ENCODE measurements around the gene TRIM63. TPM values are rescaled to one million over a fixed set of nuclear protein-coding genes. Genes with fewer than 3 reads are reported as not detected.

The TRIM63 gene
- polyA plus RNA-seq, 1 of the 3 experiments (the other 2 are of a cell fraction) = not detected

DNA sequence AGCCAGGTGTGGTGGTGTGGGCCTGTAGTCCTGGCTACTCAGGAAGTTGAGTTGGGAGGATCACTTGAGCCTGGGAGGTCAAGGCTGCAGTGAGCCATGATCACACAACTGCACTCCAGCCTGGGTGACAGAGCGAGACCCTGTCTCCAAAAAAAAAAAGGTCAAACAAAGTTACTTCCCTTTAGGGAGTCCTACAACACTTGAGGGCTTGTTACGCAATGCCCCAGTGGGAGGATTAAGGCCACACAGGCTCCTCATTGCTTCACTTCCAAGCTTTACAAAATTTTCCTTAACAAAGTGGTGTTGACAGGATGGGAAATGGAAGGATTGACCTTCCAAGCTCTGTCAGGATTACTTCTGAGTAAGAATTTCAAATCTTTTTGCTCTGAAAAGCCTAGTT lies 52.1 kb downstream of the TRIM63 start (continued):
- TF ChIP-seq, protein P1, sequence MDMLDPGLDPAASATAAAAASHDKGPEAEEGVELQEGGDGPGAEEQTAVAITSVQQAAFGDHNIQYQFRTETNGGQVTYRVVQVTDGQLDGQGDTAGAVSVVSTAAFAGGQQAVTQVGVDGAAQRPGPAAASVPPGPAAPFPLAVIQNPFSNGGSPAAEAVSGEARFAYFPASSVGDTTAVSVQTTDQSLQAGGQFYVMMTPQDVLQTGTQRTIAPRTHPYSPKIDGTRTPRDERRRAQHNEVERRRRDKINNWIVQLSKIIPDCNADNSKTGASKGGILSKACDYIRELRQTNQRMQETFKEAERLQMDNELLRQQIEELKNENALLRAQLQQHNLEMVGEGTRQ (IDR thresholded peaks at IDR 0.05; ENCODE audit: borderline replicate concordance, low read depth, low read length) = no peak
- TF ChIP-seq MEF2A (IDR thresholded peaks at IDR 0.05; ENCODE audit: borderline replicate concordance, low read depth) (no peak), POLR2AphosphoS5 (IDR thresholded peaks at IDR 0.05; ENCODE audit: low read depth, low read length) (no peak)
- TF ChIP-seq, protein P2, sequence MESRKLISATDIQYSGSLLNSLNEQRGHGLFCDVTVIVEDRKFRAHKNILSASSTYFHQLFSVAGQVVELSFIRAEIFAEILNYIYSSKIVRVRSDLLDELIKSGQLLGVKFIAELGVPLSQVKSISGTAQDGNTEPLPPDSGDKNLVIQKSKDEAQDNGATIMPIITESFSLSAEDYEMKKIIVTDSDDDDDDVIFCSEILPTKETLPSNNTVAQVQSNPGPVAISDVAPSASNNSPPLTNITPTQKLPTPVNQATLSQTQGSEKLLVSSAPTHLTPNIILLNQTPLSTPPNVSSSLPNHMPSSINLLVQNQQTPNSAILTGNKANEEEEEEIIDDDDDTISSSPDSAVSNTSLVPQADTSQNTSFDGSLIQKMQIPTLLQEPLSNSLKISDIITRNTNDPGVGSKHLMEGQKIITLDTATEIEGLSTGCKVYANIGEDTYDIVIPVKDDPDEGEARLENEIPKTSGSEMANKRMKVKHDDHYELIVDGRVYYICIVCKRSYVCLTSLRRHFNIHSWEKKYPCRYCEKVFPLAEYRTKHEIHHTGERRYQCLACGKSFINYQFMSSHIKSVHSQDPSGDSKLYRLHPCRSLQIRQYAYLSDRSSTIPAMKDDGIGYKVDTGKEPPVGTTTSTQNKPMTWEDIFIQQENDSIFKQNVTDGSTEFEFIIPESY (IDR thresholded peaks at IDR 0.05; ENCODE audit: borderline replicate concordance, low read depth) = no peak

DNA sequence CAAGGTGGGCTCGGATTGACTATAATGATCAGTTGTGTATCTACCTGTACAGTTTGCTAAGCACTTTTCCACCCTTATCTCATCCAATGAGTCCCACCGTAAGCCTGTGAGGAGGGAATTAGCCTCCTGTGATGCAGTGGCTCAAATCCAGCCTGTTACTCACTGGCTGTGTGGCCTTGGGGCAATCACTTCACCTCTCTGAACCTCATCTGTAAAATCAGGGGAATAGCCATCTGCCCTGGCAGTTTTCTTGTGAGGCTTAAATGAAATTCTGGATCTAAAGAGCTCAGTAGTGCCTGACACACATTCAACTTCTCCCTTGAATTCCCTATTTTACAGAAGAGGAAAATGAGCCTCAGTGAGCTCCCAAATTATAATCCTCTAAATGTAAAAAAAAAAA lies 53.3 kb downstream of the TRIM63 start:
- TF ChIP-seq EP300 (IDR thresholded peaks at IDR 0.05; ENCODE audit: borderline replicate concordance in 1 of 2, low read depth in 1 of 2, low read length in 1 of 2) = no peak
- TF ChIP-seq, protein P3, sequence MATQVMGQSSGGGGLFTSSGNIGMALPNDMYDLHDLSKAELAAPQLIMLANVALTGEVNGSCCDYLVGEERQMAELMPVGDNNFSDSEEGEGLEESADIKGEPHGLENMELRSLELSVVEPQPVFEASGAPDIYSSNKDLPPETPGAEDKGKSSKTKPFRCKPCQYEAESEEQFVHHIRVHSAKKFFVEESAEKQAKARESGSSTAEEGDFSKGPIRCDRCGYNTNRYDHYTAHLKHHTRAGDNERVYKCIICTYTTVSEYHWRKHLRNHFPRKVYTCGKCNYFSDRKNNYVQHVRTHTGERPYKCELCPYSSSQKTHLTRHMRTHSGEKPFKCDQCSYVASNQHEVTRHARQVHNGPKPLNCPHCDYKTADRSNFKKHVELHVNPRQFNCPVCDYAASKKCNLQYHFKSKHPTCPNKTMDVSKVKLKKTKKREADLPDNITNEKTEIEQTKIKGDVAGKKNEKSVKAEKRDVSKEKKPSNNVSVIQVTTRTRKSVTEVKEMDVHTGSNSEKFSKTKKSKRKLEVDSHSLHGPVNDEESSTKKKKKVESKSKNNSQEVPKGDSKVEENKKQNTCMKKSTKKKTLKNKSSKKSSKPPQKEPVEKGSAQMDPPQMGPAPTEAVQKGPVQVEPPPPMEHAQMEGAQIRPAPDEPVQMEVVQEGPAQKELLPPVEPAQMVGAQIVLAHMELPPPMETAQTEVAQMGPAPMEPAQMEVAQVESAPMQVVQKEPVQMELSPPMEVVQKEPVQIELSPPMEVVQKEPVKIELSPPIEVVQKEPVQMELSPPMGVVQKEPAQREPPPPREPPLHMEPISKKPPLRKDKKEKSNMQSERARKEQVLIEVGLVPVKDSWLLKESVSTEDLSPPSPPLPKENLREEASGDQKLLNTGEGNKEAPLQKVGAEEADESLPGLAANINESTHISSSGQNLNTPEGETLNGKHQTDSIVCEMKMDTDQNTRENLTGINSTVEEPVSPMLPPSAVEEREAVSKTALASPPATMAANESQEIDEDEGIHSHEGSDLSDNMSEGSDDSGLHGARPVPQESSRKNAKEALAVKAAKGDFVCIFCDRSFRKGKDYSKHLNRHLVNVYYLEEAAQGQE (IDR thresholded peaks at IDR 0.05; ENCODE audit: low read depth, low read length) = no peak
- TF ChIP-seq TAF1 (IDR thresholded peaks at IDR 0.05; ENCODE audit: borderline replicate concordance, low read depth, low read length) = no peak
- TF ChIP-seq, protein P4, sequence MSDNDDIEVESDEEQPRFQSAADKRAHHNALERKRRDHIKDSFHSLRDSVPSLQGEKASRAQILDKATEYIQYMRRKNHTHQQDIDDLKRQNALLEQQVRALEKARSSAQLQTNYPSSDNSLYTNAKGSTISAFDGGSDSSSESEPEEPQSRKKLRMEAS (IDR thresholded peaks at IDR 0.05; ENCODE audit: low read depth) = no peak
- TF ChIP-seq TEAD4 (IDR thresholded peaks at IDR 0.05; ENCODE audit: borderline replicate concordance, insufficient read depth) = no peak
- no peak for TF ChIP-seq MXI1 (IDR thresholded peaks at IDR 0.05; ENCODE audit: low read depth, low read length)
- TF ChIP-seq SMC3 (IDR thresholded peaks at IDR 0.05; ENCODE audit: low read depth, low read length) = no peak
- TF ChIP-seq JUND (IDR thresholded peaks at IDR 0.05) = no peak
- TF ChIP-seq, protein P5, sequence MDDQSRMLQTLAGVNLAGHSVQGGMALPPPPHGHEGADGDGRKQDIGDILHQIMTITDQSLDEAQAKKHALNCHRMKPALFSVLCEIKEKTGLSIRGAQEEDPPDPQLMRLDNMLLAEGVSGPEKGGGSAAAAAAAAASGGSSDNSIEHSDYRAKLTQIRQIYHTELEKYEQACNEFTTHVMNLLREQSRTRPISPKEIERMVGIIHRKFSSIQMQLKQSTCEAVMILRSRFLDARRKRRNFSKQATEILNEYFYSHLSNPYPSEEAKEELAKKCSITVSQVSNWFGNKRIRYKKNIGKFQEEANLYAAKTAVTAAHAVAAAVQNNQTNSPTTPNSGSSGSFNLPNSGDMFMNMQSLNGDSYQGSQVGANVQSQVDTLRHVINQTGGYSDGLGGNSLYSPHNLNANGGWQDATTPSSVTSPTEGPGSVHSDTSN (IDR thresholded peaks at IDR 0.05) = no peak
- no peak for TF ChIP-seq RXRA (IDR thresholded peaks at IDR 0.05; ENCODE audit: borderline replicate concordance, low read depth)
- TF ChIP-seq, protein P6, sequence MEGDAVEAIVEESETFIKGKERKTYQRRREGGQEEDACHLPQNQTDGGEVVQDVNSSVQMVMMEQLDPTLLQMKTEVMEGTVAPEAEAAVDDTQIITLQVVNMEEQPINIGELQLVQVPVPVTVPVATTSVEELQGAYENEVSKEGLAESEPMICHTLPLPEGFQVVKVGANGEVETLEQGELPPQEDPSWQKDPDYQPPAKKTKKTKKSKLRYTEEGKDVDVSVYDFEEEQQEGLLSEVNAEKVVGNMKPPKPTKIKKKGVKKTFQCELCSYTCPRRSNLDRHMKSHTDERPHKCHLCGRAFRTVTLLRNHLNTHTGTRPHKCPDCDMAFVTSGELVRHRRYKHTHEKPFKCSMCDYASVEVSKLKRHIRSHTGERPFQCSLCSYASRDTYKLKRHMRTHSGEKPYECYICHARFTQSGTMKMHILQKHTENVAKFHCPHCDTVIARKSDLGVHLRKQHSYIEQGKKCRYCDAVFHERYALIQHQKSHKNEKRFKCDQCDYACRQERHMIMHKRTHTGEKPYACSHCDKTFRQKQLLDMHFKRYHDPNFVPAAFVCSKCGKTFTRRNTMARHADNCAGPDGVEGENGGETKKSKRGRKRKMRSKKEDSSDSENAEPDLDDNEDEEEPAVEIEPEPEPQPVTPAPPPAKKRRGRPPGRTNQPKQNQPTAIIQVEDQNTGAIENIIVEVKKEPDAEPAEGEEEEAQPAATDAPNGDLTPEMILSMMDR (IDR thresholded peaks at IDR 0.05) = no peak
- TF ChIP-seq GABPA (IDR thresholded peaks at IDR 0.05; ENCODE audit: low read depth) = no peak
- Histone ChIP-seq H3K79me2 (ENCODE audit: insufficient read depth) (no peaks in the 10 kb centered on the region), H3K4me3 (ENCODE audit: low read depth in 2 of 2, low read length in 1 of 2) (no peak overlapping the region), H3K36me3 (replicated peaks in 1 of 2; ENCODE audit: control insufficient read depth in 1 of 2, insufficient read depth in 2 of 2, low read length in 1 of 2) (no peaks in the 10 kb centered on the region), H2AFZ (ENCODE audit: low read depth) (no peak overlapping the region), H3F3A (replicated peaks; ENCODE audit: insufficient read depth) (no peaks in the 10 kb centered on the region), H3K4me1 (ENCODE audit: control insufficient read depth in 1 of 2, insufficient read depth in 2 of 2, low read depth in 1 of 2, low read length in 1 of 2) (peaks cover 8 to 15% of the 10 kb centered on the region in 2 experiments; a peak in 2 of 4 replicates), H4K20me1 (ENCODE audit: insufficient read depth) (no peaks in the 10 kb centered on the region), H3K9me2 (no peaks in the 10 kb centered on the region), H3K27ac (ENCODE audit: low read depth in 2 of 2, low read length in 1 of 2) (no peak overlapping the region), H3K27me3 (ENCODE audit: insufficient read depth) (no peaks in the 10 kb centered on the region), H3K9ac (no peak overlapping the region), H3K4me2 (no peak overlapping the region), H3K9me3 (no peaks in the 10 kb centered on the region)
- ChIA-PET POLR2A (no interaction called here), CTCF (interaction anchor here (0.8 to 1.5 kb wide), 2 partner anchors 33 to 131 kb away, joined by 3 to 4 read pairs; no protein-coding TSS in a partner anchor)
- no peak for DNase-seq
- 79% methylated on average over 2 of the region's 2 CpGs for WGBS (ENCODE audit: low lambda C conversion rate)

Measured in SK-N-SH (cell line).